HG02870 (cell line): ENCODE results near the gene ERCC5.

Source experiments
- ATAC-seq: cut with Tn5 transposase; IDR thresholded peaks from one replicate; pipeline ENCODE4 v1.9.1; 2021; ENCODE audit warnings: mild to moderate bottlenecking, moderate library complexity; ENCODE audit not compliant: unreplicated experiment

Gene ERCC5

DNA sequence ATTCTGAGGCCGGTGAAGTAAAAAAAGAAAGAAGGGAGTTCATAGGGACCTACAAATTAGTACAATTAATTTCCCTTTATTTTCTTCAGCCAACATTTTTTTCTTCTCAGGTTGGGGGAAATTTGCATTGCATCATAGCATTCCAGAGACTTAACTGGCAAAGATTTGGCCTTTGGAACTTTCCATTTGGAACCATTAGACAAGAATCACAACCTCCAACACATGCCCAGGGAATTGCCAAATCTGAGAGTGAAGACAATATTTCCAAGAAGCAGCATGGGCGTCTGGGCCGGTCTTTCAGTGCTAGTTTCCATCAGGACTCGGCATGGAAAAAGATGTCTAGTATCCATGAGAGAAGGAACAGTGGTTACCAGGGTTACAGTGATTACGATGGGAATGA, 6.4 kb upstream of the ERCC5 start:
- no peak for ATAC-seq

DNA sequence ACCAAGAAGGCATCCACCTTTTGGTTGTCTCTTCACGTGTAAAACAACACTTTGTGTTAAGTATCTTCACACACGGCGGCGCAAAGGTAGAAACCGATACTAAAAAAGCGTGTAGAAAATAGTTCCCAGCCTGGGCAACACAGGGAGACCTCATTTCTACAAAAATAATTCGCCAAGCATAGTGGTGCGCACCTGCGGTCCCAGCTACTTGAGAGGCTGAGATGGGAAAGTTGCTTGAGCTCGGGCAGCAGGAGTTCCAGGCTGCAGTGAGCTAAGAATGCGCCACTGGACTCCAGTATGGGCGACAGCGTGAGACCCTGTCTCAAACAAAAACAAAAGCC, 573 bp upstream of the ERCC5 start:
- ATAC-seq = peak; percentile 17

DNA sequence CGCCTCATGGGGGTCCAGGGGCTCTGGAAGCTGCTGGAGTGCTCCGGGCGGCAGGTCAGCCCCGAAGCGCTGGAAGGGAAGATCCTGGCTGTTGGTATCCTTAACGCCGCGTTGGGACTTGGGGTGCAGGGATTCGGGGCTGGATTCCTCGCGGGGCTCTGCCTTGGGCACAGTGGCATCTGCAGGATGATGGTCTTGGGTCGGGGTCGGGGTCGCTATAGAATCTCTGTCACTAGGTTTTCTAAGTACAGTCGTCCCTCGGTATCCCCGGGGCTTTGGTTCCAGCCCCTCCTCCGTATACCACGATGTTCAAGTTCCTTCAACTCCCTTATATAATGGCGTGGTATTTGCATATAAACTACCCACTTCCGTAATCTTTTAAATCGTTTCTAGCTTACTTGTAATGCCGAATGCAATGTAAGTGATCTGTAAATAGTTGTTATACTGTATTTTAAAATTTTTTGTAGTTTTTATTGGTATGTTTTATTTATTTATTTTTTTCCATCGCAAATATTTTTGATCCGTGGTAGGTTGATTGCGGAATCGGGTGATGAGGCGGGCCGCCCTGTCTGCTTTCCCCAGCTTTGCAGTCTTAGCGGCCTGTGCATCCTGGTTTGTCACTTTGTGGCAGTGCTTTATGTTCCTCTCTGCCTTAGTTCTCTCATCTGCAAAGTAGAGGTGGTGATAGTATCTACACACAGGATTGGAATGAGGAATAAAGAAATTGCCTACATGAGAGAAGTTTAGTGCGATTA, 606 bp downstream of the ERCC5 start:
- peak; percentile 32 for ATAC-seq

DNA sequence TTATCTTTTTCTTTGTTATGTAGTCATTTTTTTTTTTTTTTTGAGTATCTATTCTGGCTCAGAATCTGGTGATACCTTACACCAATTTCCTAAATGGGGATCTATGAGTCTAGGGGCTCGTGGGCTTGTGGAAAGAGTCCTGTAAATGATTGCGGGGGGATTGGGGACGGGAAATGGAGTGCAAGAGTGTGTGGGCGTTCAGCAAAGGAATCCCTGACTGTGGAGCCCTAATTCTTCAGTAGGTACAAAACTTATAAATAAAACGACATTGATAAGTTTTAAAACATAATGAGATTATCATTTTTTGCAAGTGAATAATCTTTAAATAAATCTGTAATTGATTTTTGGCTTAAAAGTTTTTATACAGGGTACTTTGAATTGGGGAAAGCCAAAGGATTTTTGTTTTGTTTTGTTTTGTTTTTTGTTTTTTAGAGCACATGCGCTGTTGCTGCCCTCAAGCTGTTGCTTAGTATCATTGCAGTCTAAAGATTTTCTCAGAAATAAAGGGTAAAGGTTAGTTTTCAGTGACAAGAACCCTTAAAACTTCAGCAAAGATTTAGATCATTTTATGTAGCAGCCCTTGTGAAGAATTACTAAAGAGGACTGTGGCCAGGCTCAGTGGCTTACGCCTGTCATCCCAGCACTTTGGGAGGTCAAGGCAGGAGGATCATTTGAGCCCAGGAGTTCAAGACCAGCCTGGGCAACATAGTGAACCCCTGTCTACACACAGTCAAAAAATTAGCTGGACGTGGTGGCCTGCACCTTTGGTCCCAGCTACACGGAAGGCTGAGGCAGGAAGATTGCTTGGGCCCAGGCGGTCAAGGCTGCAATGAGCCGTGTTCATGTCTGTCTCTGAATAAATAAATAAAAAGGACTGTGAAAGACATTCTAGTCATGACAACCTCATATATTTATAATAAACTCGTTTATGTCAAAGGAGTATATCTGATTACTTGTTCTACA, 1.7 kb downstream of the ERCC5 start:
- no peak for ATAC-seq

DNA sequence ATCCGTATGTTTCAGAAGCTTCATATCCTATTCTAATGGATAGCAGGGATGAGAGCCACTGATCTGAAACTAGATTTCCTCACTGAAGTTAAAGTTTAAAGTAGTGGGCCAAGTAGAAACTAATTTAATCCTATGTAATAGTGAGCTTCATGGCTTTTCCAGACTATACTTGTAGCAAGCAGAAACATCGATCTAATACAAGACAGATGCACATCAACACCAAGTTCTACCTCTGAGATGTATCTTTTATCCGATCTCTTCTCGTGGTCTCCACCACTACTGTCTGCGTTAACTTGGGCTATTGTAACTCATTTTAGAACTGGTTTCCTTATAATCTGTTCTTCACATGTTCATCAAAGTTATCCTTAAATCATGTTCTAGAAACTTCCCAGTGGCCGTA, 3.1 kb downstream of the ERCC5 start:
- no peak for ATAC-seq

DNA sequence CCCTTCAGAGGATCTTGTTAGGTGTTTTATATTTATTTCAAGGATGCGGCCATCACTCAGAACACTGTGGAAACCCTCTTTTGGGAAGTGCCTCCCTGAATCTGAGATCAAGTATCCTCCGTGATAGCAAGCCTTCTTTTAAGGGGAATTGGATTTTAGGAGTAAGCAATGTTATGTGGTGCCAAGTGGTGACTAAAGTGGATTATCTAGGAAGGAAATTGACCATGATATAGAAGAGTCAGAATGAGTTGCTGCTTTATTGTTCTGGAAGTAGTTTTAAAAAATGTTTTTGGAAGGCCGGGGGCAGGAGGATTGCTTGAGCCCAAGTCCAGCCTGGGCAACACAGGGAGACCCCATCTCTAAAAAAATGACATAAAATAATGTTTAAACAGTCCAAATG, 6.7 kb downstream of the ERCC5 start:
- ATAC-seq = no peak

DNA sequence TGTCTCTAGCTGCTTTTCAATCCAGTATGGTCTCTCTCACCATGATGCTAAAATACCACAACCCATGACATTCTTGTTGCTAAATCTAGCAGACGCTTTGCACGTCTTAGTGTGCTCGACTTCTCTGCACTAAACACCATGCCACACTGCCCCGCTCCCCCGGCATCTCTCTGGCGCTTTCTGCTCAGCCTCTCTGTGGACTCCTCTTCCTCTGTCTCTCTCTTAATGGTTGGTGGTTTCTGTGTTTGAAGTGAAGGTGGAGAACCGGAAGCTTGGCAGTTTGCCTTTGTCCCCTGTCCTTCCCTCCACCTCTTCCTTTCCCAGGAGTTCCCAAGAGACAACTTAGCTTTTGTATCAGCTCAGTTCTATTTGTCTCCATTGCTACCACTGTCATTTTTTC, 8.8 kb downstream of the ERCC5 start:
- no peak for ATAC-seq

DNA sequence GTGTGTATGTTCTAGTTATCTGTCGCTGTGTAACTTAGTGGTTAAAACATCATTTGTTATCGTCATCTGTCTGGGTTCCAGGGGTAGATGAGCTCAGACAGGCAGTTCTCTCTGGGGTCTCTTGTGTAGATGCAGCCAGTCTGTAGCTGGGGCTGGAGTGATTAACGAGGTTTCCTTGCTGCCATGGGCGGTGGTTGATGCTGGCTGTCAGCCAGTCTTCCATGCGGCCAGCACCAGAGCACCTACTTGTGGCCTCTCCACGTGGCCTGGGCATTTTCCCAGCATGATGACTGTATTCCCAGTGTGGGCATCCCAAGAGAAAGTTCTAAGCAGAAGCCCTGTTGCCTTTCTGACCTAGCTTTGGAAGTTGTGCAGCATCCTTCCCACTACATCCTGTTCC, 10.7 kb downstream of the ERCC5 start:
- no peak for ATAC-seq

DNA sequence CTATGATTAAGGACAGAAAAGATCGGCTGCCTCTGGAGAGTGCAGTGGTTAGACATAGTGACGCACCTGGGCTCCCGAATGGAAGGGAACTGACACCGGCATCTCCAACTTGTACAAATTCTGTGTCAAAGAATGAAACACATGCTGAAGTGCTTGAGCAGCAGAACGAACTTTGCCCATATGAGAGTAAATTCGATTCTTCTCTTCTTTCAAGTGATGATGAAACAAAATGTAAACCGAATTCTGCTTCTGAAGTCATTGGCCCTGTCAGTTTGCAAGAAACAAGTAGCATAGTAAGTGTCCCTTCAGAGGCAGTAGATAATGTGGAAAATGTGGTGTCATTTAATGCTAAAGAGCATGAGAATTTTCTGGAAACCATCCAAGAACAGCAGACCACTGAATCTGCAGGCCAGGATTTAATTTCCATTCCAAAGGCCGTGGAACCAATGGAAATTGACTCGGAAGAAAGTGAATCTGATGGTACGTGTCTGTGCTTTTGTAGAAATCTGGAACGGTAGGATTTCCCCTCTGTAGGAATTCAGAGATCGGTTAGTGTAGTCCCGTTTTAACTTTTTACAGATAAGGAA, 16.9 kb downstream of the ERCC5 start:
- no peak for ATAC-seq

DNA sequence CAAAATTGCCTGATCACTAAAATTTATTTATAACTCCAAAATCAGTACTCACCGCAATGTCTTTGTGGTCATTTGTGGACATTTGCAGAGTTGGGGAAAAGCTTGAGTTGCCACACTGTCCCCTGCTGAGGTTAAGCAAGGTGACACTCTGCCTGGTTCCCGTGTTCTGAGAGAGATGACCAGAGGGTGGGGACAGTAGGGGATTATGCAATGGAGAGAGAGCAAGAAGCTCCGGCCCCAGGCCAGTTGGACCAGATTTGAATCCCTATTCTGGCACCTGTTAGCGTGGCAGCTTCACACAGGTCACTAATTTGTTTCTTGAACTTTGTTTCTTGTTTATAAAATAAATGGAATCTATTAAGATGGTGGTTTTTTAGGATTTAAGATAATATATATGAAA, 17.8 kb downstream of the ERCC5 start:
- ATAC-seq = no peak

DNA sequence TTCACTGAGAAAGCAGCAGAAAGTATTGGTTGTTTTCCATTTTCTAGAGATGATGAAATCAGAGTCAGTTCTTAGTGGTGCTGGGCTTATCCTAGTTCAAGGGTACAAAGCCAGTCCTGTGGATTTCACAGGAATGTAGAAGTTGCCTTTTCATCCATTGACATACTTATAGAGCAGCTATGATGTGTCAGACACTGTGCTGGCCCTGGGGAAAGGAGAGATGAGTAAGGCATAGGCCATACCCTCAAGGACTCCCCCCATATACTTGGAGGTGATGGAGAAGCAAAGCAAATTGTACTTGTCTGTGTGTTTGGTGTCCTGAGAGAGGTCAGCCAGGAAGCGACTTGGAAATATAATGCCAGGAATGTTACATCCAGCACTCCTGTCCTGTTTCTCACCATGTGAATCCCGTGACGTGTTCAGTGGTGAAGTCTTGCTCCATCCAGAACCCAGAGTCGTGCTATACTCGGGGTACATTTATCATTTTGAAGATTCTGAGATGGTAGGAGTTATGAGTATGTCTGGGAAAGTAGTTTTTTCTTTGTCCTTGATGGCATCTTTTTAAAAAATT, 22.6 kb downstream of the ERCC5 start:
- no peak for ATAC-seq

DNA sequence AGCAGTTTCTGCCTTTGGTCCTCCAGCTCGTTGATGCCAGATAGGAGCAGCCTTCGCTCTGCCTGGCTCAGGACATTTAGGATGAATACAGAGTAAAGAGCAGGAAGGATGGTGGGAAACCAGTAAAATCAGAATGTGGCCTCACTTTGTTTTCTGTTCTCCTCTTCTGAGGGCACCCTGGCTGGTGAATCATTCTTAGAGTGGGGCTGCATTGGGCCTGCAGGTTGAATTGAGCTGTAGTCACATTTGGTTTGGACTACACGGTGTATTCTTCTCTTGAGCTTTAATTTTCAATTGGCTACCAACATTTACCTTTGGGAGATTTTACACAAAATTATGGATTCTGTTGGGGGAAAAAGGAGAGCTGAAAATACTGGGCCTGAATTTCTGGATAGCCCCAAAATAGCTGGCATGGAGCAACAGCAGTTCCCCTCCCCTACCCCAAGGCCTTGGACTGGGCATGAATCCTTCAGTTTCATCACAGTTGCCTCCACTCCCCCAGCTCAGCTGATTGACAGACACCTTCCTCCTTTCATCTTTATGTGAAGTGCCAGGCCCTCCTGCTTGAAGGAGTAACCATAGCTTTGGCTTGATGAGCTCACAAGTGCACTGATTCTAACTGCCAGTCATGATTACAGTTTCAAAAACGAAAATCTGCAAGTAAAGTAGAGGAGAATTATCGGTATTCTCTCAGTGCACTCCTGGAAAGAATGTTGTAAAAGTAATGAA, 24.3 kb downstream of the ERCC5 start:
- peak; percentile 14 for ATAC-seq

DNA sequence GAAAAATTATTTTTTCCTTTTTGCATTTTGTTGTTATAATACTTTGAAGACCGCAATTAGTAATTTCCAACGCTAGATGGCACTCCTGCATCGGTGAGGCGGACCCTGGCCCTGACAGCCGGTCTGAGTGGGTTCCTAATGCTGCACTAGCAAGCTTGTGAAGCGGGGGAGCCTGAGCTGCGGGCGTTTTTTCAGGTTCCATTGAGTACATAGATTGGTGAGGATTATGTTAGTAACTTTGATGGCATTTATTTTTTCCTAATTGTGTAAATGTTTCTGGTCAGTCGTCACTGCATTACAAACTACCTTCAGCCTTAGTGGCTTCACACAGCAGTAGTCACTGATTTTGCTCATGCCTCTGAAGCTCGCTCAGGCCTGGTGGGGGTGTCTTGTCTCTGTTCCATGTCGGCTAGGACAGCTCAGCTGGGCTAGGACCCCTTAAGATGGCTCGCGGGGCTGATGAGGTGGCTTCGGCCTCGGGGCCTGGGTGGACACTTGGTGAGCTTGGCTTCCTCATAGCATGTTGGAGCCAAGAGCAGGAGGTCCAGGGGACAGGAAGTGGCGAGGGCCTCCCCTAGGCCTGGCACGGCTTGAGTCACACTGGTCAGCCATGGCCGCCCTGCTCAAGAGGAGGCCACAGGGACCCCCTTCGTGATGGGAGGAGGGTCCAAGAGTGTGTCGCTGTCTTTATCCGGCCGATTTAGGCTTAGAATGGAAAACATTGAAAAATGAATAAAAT, 25.0 kb downstream of the ERCC5 start:
- peak; percentile 56 for ATAC-seq

DNA sequence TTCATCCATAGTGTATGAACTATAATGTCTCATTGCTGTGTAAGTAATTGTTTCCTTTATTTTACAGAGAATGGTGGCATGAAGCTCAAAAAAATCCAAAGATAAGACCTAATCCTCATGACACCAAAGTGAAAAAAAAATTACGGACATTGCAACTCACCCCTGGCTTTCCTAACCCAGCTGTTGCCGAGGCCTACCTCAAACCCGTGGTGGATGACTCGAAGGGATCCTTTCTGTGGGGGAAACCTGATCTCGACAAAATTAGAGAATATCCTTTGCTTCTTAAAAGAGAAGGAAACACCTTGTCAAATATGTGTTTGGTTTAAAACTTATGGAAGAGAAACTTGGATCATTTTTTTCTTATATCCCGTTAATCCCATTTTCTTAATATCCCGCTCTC, 26.3 kb downstream of the ERCC5 start:
- ATAC-seq = no peak

DNA sequence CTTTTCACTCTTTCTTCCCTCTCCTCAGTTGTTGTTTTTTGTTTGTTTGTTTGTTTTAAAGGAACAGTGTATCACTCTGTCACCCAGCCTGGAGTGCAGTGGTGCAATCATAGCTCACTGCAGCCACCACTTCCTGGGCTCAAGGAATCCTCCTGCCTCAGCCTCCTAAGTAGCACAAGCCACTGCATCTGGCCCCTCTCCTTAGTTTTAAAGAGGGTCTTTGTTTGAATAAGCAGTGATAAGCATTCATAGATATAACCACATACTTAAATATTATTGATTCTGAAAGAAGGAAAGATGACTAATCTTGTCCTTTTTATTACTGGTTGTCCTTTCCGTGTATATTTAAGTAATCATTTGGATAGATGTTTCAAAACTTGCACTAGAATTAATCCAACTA, 26.7 kb downstream of the ERCC5 start:
- no peak for ATAC-seq

DNA sequence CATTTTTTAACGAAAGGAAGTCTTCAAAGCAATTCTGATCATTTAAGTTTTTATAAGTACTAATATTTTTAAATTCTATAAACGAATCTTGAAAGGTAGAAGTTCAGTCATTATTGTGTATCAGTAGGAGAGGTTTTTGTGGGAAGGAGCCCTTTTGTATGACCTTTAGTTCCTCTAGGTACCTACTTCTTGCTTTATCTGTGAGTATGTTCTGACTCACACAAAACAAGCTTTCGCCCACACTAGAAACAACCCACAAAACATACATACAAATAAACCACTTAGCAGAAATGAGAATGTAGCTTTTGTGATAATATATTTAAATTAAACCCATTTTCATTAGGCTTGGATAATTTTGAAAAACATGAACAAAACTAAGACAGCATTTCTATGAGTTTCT, 27.8 kb downstream of the ERCC5 start:
- peak; percentile 84 for ATAC-seq

DNA sequence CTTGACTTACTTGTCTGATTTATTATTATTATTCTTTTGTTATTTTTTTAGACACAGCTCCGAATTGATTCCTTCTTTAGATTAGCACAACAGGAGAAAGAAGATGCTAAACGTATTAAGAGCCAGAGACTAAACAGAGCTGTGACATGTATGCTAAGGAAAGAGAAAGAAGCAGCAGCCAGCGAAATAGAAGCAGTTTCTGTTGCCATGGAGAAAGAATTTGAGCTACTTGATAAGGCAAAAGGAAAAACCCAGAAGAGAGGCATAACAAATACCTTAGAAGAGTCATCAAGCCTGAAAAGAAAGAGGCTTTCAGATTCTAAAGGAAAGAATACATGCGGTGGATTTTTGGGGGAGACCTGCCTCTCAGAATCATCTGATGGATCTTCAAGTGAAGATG, 29.4 kb downstream of the ERCC5 start:
- ATAC-seq = no peak

DNA sequence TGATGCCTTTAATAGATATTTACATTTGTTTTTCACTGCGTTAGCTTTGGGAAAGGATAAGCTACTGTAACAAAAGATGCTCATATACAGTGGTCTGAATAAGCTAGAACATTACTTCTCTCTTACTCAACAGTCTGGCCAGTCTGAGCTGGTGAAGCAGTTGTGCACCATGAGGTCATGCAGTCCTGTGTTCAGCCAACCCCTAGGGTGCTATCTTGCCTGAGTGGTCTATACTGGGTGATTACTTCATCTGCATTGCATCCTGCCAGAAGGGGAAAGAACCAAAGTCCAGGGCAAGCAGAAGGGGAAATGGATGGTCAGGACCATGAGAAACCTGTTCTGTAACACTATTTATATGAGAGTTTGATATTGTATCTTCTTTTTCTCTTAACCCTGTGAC, 31.5 kb downstream of the ERCC5 start:
- no peak for ATAC-seq

DNA sequence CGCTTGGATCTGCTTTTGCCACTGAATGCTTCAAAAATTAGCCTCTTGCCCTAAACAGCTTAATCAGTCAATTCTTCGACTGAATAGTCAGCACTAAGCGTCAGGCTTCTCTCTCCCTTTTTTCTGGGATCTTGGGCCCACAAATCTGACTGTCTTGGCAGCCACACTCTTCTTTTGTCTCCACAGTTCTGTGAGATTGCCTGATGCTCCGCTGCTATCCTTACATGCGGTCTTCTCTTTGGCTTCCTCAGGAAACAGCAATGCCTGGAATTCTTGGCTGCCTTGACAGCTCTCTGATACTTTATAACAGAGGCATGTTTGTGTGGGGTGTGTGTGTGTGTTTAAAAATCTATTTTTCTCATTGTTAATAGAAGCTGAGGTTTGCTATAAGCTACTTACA, 32.6 kb downstream of the ERCC5 start:
- no peak for ATAC-seq

DNA sequence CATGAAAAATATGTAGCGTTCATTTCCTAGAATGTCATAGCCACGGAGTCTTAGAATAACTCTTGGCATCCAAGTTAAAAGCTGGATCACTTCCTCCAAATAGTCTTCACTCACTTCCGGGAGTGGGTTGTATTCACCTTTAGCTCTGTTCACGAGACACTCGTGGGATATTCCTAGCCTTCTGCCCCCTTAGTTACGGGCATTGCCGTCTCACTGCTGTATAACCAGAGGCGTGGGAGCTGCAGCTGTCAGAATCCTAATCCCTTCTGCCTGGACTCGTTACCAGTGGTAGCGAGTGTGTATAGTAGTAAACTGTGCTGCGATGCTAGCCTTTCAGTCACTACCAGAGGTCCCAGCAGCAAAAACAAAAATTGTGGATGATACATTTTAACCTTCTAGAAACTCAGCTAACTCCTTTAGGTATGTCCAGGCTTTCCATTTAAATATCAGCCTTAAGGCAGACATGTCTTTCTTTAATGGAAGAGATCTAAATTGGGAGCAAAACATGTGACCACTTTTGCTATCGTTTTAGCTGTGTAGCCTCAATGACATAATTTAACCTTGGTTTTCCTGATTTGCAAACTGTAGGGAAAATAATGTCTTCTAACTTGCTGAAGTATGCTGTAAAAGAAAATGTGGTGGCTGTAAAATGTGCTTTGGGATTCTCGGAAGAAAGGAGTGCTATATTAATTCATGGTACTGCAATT, 34.1 kb downstream of the ERCC5 start:
- ATAC-seq = no peak
